Neural progenitor cell (in vitro differentiated cells): ENCODE measurements around the gene PDCD4.

ENCODE experiments used
- EZH2phosphoT487 ChIP-seq: fragments of 200-600 bp; sonication (generic); IDR thresholded peaks from 2 replicates; pipeline ENCODE4 v1.6.1; 2017; ENCODE audit warnings: antibody characterized with exemption
- TF ChIP-seq, protein P1 (sequence below): fragments of 200-600 bp; sonication (generic); IDR thresholded peaks from 2 replicates; pipeline ENCODE4 v1.5.1; 2017; ENCODE audit warnings: antibody characterized with exemption, mild to moderate bottlenecking

DNA sequence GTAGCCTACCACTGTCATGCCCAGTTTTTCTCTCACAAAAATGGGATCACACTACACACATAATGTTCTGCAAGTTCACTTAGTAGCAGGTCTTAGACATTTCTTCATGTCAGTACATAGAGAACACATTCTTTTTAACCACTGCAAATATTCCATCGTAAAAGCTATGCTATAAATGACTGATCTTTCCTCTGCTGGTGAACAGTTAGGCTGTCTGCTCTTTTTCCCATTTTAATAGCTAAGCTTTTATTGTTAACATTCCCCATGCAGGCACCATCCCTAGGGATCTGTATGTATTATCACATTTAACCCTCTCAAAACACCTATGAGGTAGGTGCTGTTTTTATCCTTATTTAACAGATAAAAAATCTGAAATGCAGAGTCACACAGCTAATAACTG lies 46.2 kb upstream of the PDCD4 start:
- TF ChIP-seq EZH2phosphoT487 = no peak
- TF ChIP-seq, protein P1, sequence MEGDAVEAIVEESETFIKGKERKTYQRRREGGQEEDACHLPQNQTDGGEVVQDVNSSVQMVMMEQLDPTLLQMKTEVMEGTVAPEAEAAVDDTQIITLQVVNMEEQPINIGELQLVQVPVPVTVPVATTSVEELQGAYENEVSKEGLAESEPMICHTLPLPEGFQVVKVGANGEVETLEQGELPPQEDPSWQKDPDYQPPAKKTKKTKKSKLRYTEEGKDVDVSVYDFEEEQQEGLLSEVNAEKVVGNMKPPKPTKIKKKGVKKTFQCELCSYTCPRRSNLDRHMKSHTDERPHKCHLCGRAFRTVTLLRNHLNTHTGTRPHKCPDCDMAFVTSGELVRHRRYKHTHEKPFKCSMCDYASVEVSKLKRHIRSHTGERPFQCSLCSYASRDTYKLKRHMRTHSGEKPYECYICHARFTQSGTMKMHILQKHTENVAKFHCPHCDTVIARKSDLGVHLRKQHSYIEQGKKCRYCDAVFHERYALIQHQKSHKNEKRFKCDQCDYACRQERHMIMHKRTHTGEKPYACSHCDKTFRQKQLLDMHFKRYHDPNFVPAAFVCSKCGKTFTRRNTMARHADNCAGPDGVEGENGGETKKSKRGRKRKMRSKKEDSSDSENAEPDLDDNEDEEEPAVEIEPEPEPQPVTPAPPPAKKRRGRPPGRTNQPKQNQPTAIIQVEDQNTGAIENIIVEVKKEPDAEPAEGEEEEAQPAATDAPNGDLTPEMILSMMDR = no peak
